Effector memory CD8-positive, alpha-beta T cell (primary cell): ENCODE measurements around the gene NT5C1A.

Experiments
- ATAC-seq: fragments of 150-1000 bp; cut with Tn5 transposase; replicated peaks from 2 replicates; pipeline ENCODE4 v1.10.0; 2021; ENCODE audit warnings: mild to moderate bottlenecking, moderate library complexity
- DNase-seq, 3 experiments: peaks; one replicate each; pipeline ENCODE4 v3.0.0; 2021
- H3K27ac Mint-ChIP-seq, 2 donors: one replicate each; pipeline ENCODE4 v1.8.0; 2022; ENCODE audit warnings: mild to moderate bottlenecking in 2 of 2, mixed read lengths in 2 of 2, moderate library complexity in 2 of 2
- H3K27me3 Mint-ChIP-seq, 2 donors: one replicate each; pipeline ENCODE4 v1.8.0; 2022; ENCODE audit warnings: mixed read lengths in 2 of 2
- H3K36me3 Mint-ChIP-seq: one replicate; pipeline ENCODE4 v1.8.0; 2022; ENCODE audit warnings: mild to moderate bottlenecking, moderate library complexity, mixed read lengths; ENCODE audit not compliant: insufficient read depth
- H3K4me1 Mint-ChIP-seq, 2 donors: one replicate each; pipeline ENCODE4 v1.8.0; 2022; ENCODE audit warnings: low read depth in 2 of 2, mixed read lengths in 2 of 2
- H3K4me3 Mint-ChIP-seq, 2 donors: one replicate each; pipeline ENCODE4 v1.8.0; 2022; ENCODE audit warnings: mild to moderate bottlenecking in 2 of 2, mixed read lengths in 2 of 2, moderate library complexity in 2 of 2
- H3K9me3 Mint-ChIP-seq, 2 donors: one replicate each; pipeline ENCODE4 v1.8.0; 2022; ENCODE audit warnings: mixed read lengths in 2 of 2
- total RNA-seq, 9 experiments: gene quantifications; one replicate each; lab custom pipeline; 2026; lab: John Stamatoyannopoulos, UW

The NT5C1A gene
- 0.06 to 4.3 (median 0.25) reads per million in 9 experiments for total RNA-seq

DNA sequence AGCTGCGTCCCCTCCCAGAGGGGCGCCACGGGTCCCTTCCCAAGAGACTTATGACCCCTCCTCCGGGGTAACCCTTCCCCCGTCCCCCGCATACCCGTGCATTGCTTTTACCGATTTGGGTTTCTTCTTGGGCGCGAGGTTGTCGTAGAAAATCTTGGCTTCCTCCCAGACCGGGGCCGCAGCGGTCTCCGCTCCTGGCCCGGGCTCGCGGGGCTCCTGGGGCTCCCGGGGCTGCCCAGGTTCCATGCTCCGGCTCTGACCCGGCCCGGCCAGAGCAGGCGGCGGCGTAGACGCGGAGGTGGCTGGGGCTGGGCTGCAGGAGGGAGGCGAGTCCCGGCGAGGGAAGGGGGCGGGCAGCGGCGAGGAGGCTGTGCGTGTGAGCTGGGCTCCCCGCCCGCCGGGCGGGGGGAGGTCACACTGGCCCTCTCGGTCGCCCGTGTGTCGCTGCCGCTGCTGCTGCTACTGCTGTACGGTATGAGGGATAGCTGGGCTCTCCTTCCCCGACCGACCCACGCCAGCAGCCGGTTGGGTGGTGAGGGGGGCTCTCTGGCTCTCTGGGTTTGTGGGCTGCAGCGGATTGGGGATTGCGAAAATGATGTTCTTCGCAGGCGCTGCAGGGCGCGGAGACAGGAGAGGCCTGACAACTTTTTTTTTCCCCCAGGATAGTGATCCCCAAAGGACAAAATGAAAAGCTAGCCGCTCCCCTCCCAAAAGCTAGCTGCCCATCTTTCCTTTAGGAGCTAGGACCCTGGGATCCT is at the start of gene NT5C1A:
Gene NT5C1A, minus strand, starts transcription at position 315 of the 758 bp plus-strand sequence. Its CDS starts 69 bp downstream, at position 246.
- H3K27me3 Mint-ChIP-seq: peaks cover 25 to 56% of the 10 kb centered on the region in 2 donors
- DNase-seq (no peak), ATAC-seq (peak; percentile 63)
- no peaks in the 10 kb centered on the region for H3K4me1 Mint-ChIP-seq
- H3K36me3 Mint-ChIP-seq: peaks cover 10% of the 10 kb centered on the region
- H3K4me3 Mint-ChIP-seq: peak within 1 kb of the TSS; percentile 19 to 35
- H3K9me3 Mint-ChIP-seq: no peaks in the 10 kb centered on the region
- no peak within 1 kb of the TSS for H3K27ac Mint-ChIP-seq

DNA sequence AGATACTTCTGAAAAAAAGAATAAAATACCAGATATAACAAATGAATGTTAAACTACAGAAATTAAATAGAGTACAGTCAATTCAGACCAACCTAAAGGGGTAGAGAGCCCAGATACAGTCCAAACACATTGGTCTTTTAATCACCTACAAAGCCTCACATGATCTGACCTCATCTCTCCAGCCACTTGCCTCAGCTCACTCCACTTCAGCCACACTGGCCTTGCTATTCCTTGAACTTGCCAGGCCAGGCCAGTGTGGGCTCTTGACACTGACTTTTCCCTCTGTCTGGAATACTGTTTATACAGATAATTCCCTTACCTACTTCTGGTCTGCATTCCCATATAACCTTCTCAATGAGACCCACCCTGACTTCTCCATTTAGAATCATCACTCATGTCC is 49.8 kb upstream of the NT5C1A start:
- no peak overlapping the region for H3K4me3 Mint-ChIP-seq
- H3K27ac Mint-ChIP-seq: no peak overlapping the region
- peaks cover 28 to 44% of the 10 kb centered on the region in 2 donors for H3K27me3 Mint-ChIP-seq
- ATAC-seq (no peak), DNase-seq (no peak)
- H3K9me3 Mint-ChIP-seq: no peaks in the 10 kb centered on the region
- peaks cover 3% of the 10 kb centered on the region for H3K36me3 Mint-ChIP-seq
- peaks cover 0 to 1% of the 10 kb centered on the region in 2 donors for H3K4me1 Mint-ChIP-seq

DNA sequence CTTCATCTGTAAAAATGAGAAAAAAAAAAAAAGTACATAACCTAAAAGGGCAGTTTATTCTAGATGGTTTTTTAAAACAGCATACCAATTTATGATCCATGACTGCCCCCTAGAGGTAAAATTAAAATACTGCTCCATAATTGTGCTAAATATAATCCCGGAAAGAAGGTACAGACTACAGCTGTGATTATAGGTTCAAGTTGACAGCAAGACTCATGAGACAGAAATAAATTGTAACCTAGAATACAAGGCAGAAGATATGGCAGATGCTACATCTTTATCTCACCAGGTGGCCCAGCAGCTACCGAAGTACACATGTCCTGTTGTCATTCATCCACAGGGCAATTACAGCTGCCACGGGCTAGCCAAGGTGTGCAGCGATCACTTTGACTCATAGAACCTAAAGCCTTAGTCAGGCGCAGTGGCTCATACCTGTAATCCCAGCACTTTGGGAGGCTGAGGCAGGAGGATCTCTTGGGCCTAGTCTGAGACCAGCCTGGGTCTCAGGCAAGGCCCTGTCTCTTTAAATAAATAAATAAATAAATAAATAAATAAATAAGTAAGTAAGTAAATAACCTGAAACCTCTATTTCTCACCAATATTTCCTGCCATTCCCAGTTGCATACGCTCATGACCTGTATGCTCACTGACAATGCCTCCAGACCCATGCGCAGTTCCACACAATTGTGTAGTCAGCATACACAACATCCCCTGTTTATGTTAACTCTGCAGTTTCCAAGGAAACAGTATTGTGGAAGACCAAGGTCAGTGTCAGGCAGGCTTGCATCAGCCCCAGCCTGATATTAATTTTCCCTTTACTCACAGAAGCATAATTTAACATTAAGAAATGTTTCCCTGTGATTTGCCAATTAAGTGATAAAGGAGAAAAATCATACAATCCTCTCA is 48.4 kb upstream of the NT5C1A start:
- no peak overlapping the region for H3K4me3 Mint-ChIP-seq
- DNase-seq (peak in 1 of 3 experiments; percentile 14), ATAC-seq (peak; percentile 71)
- no peaks in the 10 kb centered on the region for H3K9me3 Mint-ChIP-seq
- H3K27me3 Mint-ChIP-seq: peaks cover 33 to 36% of the 10 kb centered on the region in 2 donors
- H3K36me3 Mint-ChIP-seq: peaks cover 3% of the 10 kb centered on the region
- H3K27ac Mint-ChIP-seq: no peak overlapping the region
- H3K4me1 Mint-ChIP-seq: peaks cover 0 to 1% of the 10 kb centered on the region in 2 donors

DNA sequence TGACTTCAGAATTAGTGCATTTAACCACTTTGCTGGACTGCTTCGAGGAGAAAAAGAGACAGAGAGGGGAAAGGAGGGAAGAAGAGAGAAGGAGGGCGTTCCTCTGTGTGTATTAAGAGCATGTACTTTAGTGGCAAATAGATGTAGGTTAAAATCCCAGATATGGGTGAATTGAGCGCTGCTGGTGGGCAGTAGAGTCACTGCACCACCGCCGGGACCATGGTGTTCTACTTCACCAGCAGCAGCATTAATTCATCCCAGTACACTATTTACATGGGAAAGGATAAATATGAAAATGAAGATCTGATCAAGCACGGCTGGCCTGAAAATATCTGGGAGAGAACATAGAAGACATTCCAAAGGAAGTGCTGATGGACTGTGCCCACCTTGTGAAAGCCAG is 45.9 kb upstream of the NT5C1A start:
- Mint-ChIP-seq H3K4me3 (no peak overlapping the region), H3K27ac (no peak overlapping the region), H3K9me3 (no peaks in the 10 kb centered on the region), H3K4me1 (peaks cover 0 to 1% of the 10 kb centered on the region in 2 donors), H3K36me3 (peaks cover 1% of the 10 kb centered on the region), H3K27me3 (peaks cover 22 to 27% of the 10 kb centered on the region in 2 donors)
- DNase-seq: no peak
- ATAC-seq: no peak

- no peak for DNase-seq
- Mint-ChIP-seq H3K4me1 (no peaks in the 10 kb centered on the region), H3K27me3 (peaks cover 45 to 46% of the 10 kb centered on the region in 2 donors), H3K27ac (no peak overlapping the region), H3K36me3 (no peaks in the 10 kb centered on the region), H3K4me3 (no peak overlapping the region), H3K9me3 (no peaks in the 10 kb centered on the region)
- no peak for ATAC-seq
Measured at GRCh38 chr1:39713557-39713956, 41.6 kb upstream of the NT5C1A start.

GRCh38 chr1:39711966-39712340 is 40.0 kb upstream of the NT5C1A start:
- no peak overlapping the region for H3K4me3 Mint-ChIP-seq
- H3K36me3 Mint-ChIP-seq: no peaks in the 10 kb centered on the region
- DNase-seq (no peak), ATAC-seq (no peak)
- H3K9me3 Mint-ChIP-seq: no peaks in the 10 kb centered on the region
- H3K27ac Mint-ChIP-seq: no peak overlapping the region
- H3K27me3 Mint-ChIP-seq: peaks cover 34 to 39% of the 10 kb centered on the region in 2 donors
- no peaks in the 10 kb centered on the region for H3K4me1 Mint-ChIP-seq

GRCh38 chr1:39711104-39711965 is 39.4 kb upstream of the NT5C1A start:
- Mint-ChIP-seq H3K9me3 (no peaks in the 10 kb centered on the region), H3K4me3 (no peak overlapping the region), H3K27me3 (peaks cover 28 to 35% of the 10 kb centered on the region in 2 donors), H3K27ac (no peak overlapping the region), H3K4me1 (no peaks in the 10 kb centered on the region), H3K36me3 (no peaks in the 10 kb centered on the region)
- ATAC-seq (no peak), DNase-seq (no peak)

DNA sequence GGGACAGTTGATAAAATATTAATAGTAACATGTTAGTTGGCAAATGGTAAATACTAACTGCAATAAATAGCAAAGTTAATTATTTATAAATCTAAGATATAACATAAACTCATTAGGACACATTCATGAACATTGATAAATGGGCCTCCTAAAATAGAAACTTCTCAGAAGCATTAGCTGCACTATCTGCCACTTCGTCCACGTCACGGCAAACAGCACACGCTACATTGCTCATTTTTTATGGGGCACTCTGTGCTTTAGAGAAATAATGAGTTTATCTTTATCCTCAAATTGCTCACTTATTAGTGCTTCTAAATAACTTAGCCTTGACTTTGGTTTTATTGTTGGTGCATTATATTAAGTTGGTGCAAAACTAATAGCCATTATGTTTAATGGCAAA is 35.6 kb upstream of the NT5C1A start:
- Mint-ChIP-seq H3K27ac (no peak overlapping the region), H3K4me1 (no peaks in the 10 kb centered on the region), H3K4me3 (no peak overlapping the region), H3K27me3 (peaks cover 26 to 28% of the 10 kb centered on the region in 2 donors), H3K36me3 (no peaks in the 10 kb centered on the region), H3K9me3 (no peaks in the 10 kb centered on the region)
- DNase-seq (no peak), ATAC-seq (no peak)

DNA sequence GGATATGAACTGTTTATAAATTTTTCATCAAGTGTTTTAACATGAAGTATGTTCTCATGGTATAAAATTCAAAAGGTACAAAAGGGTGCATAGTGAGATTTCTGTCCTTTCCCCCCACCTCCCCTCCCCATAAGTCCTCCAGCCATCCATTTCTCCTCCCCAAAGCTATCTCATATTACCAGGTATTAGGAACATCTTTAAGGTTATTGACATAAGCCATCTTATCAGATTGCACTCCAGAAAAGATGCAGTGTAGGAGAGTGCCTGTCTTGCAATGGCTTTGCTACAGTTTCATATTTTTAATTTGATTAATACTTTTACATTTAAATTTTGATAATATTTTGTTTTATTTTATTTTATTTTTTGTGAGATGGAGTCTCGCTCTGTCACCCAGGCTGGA is 32.9 kb upstream of the NT5C1A start:
- Mint-ChIP-seq H3K4me1 (no peaks in the 10 kb centered on the region), H3K27me3 (peaks cover 15 to 32% of the 10 kb centered on the region in 2 donors), H3K4me3 (no peak overlapping the region), H3K27ac (no peak overlapping the region), H3K36me3 (no peaks in the 10 kb centered on the region), H3K9me3 (no peaks in the 10 kb centered on the region)
- no peak for ATAC-seq
- DNase-seq: no peak

GRCh38 chr1:39701049-39701439 is 29.1 kb upstream of the NT5C1A start:
- H3K9me3 Mint-ChIP-seq: no peaks in the 10 kb centered on the region
- no peaks in the 10 kb centered on the region for H3K4me1 Mint-ChIP-seq
- ATAC-seq: no peak
- no peak overlapping the region for H3K4me3 Mint-ChIP-seq
- DNase-seq: no peak
- no peak overlapping the region for H3K27ac Mint-ChIP-seq
- no peaks in the 10 kb centered on the region for H3K36me3 Mint-ChIP-seq
- H3K27me3 Mint-ChIP-seq: peaks cover 5 to 35% of the 10 kb centered on the region in 2 donors

DNA sequence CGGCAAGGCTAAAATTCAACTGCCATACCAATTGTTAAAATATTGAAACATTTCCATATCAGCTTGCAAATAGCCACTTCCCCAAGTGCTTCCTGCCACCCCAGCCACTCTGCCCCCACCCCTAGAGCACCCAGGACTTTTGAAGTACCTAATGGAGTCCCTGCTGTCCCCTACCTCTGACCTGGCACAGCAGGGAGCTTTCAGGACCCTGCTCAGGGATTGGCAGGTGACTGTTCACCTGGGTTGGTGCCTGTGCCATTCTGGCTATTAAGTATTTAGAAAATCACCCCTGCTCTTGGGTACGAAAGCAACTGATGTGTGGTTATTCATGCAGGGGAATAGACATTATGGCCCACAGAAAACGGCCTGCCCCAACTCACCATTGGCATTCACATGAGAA is 28.4 kb upstream of the NT5C1A start:
- Mint-ChIP-seq H3K27ac (no peak overlapping the region), H3K9me3 (no peaks in the 10 kb centered on the region), H3K4me1 (no peaks in the 10 kb centered on the region), H3K4me3 (no peak overlapping the region), H3K27me3 (peaks cover 5 to 35% of the 10 kb centered on the region in 2 donors), H3K36me3 (no peaks in the 10 kb centered on the region)
- ATAC-seq: no peak
- no peak for DNase-seq

GRCh38 chr1:39699419-39699818 is 27.5 kb upstream of the NT5C1A start:
- Mint-ChIP-seq H3K27ac (no peak overlapping the region), H3K4me1 (no peaks in the 10 kb centered on the region), H3K9me3 (no peaks in the 10 kb centered on the region), H3K36me3 (no peaks in the 10 kb centered on the region), H3K4me3 (no peak overlapping the region), H3K27me3 (peaks cover 10 to 35% of the 10 kb centered on the region in 2 donors)
- no peak for ATAC-seq
- no peak for DNase-seq

DNA sequence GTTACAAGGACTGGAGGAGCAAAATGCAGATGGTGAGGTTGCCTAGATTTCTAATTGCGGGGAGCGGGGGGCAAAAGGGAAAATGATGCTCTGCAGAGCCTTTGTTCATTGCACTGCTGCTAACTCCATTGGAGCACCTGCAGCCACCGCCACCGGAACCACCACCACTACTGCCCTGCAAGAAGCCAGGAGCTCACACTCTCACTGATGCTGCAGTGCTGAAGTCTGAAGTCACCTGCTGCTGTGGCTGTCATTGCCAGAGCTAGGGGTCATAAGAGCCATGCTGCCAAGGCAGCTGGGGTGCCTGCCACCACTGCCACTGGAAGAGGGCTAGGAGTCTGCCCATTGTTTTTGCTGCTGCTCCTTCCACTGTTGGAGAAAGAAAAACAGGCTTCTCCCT is 26.7 kb upstream of the NT5C1A start:
- Mint-ChIP-seq H3K27ac (no peak overlapping the region), H3K4me3 (no peak overlapping the region), H3K27me3 (peaks cover 10 to 35% of the 10 kb centered on the region in 2 donors), H3K4me1 (no peaks in the 10 kb centered on the region), H3K9me3 (no peaks in the 10 kb centered on the region), H3K36me3 (no peaks in the 10 kb centered on the region)
- ATAC-seq (no peak), DNase-seq (no peak)
